Activated CD8-positive, alpha-beta memory T cell treated with anti-CD3 and anti-CD28 coated beads for 4 hours (primary cell): ENCODE data around the gene SPTLC3.
"Not testable (repeated sequence)": the region's sequence is repeated elsewhere in the genome, so short reads cannot be mapped to it uniquely, and the experiment has no call there.

Source experiments
- DNase-seq, 2 donors: peaks; one replicate each; pipeline ENCODE4 v3.0.0-alpha.2; 2020; ENCODE audit warnings: low read depth in 2 of 2

SPTLC3 gene

DNA sequence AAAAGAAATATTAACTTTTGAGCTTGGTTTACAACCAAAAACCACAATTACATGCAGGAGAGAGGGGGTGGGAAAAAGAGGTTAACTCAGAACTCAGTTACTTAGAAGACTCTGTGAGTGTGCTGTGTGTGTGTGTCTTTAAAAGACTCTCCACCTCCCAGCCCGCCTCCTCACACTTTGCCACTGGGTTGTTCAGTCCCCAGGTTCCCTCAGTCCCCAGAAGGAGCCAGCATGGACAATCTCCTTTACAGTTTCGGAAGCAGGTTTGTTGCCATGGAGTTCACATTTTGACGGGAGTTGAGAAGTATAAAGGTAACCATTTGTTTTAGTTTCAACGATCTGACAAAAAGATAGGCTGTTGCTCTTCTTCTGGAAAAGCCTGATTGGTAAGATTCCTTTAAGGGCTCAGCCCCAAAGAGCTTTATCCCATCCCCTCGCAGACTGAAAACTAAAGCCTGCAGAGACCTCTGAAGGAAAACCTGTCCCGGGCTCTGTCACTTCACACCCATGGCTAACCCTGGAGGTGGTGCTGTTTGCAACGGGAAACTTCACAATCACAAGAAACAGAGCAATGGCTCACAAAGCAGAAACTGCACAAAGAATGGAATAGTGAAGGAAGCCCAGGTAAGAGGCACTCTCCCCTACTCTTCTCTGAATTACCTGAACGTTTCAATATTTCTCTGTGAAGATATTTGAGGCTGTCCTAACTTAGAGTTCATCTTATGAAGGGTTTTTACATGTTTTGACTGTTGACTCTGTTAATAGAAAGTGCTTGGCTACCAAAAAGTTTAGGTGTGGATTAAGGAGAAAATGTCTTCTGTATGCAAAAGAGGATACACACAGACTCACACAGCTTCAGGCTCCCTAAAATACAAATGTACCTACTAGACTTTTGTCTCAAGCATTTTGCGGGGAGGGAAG is at the start of gene SPTLC3:
Gene SPTLC3 (plus strand): TSS at position 212 of the 921 bp plus-strand sequence. CDS start 296 bp downstream, at position 508.
- no peak for DNase-seq

DNA sequence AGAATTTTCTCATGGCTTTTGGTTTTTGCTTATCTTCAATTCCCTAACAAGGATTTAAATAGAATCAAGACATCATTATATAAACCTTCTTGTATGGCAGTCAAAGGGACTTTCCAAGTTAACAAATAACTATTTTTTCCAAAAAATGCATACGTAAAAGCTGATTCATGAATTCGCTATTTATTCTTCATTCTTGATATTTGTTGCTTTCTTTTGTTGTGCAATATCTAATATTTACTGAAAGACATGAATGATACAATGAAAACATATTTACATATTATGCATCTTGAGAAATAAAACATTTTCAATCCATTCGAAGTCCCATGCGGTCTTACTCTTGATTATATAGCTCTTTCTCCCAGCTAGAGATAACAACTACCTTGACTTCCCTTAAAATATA is 47.0 kb upstream of the SPTLC3 start:
- DNase-seq, result no peak

DNA sequence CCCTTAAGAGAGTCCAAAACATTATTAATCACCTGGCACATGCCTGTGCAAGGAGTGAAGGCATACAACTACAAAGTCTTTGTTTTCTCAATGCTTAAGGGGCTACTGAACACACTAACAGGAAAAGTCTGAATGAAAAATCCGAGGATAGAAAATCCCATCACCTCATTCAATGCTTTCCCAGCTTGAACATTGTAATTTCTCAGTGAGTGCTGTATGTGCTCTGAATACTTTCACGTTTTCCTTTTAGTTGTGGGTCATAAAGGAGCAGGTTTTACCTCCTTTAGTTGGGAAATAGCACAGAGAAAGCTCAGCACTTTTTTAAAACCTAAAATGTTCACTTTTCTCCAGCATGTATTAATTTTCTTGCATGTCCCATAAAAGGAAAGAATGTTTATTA is 45.9 kb upstream of the SPTLC3 start:
- no peak for DNase-seq

DNA sequence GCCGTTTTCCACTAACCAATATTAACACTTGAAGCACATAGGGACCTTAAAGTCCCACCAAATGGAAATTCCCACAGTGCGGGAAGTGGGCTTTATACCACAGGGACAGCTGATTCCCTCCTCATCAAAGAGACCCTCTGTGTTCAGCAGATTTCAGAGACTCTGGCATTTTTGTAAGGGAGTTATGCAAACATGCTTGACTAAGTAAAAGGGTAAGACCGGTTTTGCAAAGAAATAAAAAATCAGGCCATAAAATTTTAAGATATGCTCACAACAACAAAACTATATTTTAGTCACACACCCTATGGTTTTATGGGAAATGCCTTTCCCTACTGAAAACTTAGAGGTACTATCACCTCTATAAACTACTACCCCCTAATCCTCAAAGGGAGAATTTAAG is 45.4 kb upstream of the SPTLC3 start:
- no peak for DNase-seq

DNA sequence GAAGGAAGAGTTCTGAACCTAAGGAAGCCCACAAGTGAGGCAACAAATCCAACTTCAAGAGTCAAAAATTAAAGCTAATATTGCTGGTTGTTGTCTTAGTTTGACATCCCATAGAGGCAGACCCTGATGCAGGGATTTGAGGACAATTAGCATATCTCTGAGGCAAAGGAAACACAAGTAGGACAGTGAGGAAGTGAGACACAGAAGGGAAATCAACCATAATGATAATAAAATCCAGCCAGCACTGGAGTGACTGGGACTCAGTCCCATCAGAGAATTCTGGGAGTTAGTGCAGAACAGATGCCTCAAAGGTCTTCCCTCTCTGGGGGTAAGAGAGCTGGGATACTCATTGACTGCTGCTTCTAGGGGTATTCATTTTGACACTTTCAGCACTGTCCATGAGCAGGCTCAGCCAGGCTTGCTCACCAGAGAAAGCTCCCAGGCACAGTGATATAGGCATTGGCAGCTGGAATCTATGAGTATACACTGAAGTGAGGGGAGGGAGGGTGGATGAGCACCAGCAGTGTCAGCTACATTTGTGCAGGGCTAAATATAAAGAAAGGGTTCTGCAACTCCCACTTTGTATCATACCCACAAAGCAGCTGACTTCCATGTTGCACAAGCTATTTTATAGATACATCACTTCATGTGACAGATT is 43.4 kb upstream of the SPTLC3 start:
- DNase-seq, result no peak

DNA sequence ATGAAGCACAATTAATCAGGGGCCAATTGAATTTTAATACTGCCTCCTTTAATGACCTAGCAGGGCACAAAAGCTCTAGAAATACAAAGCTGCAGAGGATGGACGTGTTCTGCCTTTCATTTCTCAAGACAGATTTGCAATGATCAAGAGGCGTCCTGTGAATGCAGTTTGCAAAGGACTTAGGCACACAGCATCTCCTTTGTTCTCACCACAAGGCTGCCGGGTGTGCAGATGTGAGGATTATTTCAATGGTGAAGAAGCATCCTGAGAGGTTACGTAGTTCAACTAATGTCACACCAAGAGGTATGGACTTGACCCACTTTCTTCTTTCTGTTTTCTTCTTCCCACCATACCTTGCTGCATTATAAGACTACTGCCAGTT is 42.9 kb upstream of the SPTLC3 start:
- DNase-seq, result no peak

DNA sequence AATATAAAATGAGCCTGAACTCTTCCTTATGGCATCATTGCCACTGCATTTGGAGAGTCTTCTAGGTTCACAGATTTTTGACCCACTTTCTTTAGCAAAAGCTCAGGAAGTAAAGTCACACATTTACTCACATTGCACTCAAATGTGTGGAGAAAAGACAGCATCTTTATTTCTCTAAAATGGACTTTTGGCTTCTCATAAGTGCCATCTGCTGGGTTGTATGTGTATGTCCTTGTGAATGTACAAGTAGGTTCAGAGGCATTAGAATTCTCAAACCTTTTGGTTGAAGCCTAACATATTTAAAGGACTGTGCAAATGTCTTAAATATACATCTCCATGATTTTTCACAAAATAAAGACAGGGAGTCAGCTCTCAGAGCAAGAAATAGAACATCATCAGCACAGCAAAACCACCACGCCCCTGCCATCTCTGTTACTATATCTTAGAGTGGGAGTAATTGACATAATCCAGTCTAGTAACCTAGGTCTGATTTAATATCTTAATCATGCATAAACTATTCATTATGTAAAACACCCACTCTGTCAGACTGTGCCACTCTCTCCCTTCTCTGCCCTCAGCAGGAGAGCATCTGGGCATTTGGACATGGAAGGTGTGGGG is 42.2 kb upstream of the SPTLC3 start:
- DNase-seq, result no peak

DNA sequence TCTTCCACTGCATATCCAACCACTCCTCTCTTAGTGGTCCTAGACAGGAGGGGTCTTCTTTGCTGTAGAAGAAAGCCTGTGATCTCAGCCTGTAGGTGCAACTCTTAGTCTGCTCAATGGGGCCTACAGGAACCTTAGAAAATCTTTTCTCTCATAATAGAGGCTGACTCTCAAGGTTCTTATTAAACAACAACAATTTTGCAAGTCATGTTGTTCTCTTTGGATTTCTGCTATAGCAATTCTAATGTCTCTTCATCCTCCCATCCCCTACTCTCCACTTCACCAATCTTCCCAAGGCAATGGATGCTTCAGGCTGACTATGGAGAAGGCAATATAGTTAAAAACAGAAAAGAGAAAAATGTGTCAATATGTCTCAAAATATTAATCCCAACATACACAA is 40.8 kb upstream of the SPTLC3 start:
- DNase-seq, result no peak

DNA sequence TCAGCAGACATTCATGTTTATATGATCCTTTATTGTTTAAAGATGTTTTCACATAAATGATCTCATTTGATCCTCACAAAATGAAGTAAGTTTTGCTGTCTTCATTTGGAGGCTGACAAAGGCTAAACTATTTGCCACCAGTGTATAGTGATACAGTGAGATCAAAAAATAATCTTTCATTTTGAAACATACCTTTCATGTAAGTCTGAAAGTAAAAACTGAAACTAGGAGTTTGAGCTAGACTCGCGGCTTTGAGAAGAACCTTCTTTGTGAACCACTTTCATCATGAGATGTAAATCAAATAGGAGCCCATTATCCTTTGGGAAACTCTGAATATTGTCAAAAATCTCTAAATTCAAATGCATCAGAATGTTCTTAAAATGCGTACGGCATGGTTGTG is 40.3 kb upstream of the SPTLC3 start:
- DNase-seq, result no peak

DNA sequence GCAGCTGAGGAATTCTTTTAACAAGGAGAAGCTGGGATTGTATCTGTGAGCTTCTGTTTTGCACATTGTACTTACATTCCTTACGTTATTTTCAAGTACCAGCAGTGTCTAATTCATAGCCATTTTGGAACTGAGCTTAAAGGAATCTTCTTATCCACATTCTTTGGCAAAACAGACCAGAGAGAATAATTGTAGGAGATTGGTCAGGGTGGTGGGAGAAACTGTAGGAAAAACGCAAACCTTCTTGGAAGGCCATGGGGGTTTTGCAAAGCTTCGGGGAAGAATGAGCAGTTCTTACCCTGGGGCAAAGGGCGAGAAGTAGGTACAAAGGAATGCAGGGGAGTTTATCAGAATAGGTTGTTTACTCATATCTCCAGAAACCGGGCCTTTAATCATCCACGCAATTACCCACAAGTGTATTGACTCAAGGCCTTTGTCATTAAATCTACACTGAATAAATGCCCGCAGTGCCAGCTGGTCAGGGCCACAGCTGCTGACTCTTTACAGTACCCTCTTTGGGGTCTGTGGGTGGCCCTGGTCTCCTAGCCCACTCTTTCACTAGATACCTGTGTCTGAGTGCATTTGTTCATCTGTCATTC is 39.6 kb upstream of the SPTLC3 start:
- no peak for DNase-seq

DNA sequence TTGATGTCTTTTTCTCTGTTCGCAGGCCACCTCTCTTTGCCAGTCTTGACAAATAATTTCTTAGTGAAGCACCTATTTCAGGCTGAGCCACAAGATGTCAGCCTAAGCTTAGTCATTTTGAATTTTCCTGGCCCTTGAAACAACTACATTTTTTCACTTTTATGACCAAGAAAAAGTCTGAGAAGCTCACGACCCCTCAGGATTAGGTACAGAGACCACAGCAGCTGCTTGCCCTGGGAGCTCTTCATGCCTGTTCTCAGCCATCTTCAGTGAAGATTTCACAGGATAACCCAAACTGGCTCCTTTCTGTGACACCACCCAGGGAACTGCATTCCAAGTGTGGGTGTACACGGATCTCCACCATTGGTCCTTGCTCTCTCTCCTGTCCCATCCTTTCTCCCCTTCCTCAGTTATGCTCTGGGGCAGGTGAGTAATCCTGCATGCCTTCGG is 38.4 kb upstream of the SPTLC3 start:
- DNase-seq, result no peak

DNA sequence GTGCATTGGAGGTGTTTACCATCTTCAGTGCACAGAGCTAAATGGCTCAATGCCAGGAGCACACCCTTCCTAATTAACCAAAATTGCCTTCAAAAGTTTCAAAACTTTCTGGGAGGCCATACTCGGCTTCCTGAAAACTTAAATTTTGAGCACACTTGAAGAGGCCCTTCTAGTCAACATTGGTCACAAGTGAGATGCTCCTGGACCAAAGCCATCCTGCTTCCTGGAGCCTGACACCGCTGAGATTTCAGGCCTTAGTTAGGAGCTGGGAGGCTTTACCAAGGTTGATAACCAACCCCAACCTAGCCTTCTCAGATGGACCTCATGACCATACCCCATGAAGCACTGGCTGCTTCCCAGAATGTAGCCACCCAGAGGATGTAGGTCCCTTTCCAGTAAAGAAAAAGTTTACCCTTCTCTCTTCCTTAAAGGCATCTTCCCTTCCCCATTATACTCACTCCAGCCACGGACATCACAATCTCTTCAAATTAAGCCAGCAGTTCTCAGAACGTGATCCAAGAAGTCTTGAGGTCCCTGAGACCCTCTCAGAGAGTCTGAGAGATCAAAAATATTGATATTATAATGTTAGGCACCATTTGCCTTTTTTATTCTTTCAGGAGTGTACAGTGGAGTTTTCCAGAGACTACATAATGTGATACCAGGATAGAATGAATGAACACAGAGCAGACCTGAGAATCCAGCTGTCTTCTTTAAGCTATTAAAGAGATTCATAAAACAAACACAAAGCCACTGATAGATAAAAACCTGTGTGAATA is 32.8 kb upstream of the SPTLC3 start:
- no peak for DNase-seq

DNA sequence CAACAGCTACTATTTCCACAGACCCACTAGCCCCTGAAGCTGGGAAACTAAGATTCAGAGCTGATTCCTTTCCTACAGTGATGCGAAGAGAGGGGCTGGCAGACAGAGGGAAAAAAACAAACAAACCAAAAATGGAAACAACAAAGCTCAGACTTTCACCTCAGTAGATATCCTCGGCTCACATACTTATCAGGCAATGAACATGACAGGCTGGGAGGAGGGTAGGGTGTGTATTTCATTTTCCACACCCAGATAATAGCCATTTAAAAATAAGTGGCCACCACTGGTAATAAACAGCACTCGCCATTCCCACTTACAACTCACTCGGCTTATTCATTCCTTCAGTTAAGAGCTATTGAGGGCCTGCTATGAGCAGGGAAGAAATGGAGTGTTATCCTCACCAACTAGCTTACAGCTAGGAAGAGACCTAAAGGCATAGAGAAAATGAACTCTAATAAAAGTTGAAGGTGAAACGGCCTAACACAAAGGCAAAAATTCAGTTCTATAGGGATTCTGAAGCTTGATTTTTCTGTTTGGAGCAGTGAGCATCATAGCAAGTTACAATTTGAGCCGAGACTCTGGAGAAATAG is 32.0 kb upstream of the SPTLC3 start:
- DNase-seq, result no peak

DNA sequence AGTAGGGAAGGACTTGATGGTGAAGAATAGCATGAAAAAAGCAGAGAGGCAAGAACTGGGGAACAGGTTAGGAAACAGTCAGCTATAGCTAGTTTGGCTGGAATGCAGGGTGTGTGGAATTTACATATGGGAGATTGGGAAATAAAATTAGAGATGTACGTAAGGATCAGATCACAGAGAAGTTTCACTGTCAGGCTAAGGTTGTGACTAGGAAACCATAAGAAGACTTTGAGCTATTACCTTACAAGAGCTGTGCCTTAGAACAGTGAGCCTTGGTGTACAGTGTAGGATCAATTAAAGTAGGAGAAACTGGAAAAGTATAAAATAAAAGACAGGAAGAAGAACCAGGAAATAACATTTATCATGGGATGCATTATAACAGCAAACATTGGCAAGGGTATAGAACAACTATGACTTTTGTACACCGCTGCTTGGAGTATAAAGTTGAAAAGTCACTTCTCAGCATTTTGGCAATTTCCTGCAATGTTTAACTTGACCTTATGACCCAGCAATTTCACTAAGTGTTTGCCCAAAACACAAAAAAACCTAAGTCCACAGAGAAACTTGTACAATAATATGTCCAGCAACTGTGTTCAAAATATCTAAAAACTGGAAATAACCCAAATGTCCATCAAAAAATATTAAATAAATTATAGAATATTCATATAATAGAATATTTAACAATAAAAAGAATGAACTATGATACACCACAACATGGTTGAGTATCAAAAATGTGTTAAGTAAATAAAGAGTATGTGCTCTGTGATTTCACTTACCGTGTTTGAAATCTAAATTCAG is 31.2 kb upstream of the SPTLC3 start:
- DNase-seq, result no peak

DNA sequence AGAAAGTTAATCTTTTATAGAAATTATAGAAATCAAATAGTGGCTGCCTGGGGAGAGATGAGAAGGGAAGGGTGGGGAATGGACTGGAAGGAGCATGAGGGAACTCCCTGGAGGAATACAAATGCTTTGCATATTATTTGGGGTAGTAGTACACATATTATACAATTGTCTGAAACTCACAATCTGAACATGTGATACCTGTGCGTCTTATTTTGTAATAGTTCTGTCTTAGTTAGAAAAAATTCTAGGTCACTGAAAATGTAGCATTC is 30.7 kb upstream of the SPTLC3 start:
- no peak for DNase-seq

DNA sequence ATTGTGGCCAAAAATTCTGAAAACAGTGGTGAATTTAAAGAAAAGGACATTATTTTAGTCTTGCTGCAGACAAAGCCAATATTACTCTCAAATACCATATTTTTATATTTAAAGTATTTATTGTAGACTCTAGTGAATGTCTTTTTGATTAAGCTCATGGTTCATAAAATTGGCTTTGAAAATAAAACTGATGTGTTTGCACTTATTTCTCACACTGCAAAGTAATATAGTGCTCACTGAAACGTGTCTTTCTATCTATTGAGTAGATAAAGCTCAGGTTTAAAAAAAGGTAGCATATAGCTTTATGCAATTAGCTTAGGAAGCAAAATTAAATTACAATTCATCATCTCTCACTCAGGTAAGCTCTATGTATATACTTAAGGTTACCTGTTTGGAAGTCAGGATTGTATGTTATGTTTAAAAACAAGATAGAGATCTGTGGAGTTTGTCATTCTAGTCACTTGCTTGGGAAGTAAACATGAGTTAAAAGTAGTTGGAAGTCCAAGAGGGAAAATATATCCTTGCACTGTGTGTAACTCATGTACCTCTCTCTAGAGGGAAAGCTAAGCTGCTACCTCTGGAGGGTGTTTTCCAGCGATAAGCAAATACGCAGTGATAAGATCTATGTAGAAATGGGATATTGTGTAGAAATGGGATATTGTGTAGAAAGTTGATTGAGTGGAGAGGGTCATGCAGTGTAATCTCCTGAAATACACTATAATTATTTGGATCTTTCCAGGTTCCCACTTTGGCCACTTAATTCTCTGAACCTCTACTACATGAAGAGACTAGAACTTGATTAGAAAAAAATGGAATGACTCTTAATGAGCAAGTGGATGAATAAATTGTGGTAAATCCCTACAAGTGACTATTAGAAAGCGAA is 29.9 kb upstream of the SPTLC3 start:
- DNase-seq, result no peak

DNA sequence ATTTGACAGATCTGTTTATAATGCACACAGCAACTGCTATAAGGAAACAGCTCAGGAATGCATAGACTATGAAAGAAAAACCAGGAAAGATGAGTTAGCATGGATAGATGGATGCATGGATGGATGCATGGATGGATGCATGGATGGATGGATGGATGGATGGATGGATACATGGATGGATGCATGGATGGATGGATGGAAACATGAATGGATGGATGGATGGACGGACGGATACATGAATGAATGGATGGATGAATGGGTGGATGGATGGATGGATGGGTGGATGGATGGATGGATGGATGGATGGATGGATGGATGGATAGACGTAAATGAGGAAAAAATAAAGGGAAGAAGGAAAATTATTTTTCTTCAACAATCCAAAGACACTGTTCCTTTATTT is 29.1 kb upstream of the SPTLC3 start:
- not testable (repeated sequence) for DNase-seq

DNA sequence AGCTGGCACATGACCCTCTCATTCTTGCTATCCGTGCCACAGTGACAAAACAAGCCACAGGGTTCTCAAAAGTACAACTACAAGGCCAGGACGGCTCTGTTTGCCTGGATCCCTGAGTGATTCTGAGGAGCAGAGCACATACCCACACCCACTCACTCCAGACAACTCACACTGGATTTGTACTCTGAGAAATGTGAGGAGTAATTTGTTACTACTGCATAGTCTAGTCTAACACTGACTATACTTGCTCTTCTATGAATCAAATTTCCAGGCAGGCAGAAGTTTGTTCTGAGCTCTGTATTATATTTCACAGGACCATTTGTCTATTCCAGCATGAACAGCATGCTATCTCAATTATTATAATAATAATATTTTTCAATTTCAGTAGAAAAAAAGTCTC is 26.7 kb upstream of the SPTLC3 start:
- DNase-seq, result no peak

DNA sequence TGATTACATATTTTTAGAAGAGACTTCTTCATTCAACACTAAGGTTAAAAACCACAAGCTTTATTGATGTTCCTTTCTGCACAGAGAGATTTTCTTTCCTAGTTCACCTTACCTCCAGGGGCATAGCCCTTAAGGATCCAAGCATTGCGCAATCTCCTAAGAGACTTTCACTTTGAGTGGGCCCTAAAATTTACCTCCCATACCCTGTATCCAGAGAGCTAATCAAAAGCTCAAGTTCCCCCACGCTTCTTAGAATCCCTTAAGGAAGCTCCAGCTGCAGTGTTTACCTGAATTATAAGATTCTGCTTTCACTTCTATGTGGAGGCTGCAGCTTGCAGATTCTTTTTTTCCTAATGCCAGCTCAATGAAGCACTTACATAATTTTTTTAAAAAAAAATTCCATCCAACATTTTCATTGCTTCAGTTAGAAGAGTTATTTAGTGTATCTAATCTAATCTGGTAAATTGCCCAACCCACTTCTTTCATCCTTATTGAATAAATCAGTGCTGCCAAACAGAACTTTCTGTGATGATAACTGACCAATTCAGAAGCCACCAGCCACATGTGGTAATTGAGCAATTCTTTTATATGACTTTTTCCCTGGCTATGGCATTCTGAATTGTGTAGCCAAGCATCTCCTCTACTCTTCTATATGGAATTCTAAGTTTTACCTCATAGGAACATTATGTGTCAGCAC is 24.6 kb upstream of the SPTLC3 start:
- no peak for DNase-seq
